CD4-positive, alpha-beta T cell treated with Interleukin-2 at 100 ng/mL for 4 hours (primary cell): Measurements from ENCODE around the gene TRIM3.

Experiments used
- DNase-seq: peaks from one replicate; pipeline ENCODE4 v3.0.0-alpha.2; 2020; ENCODE audit warnings: low spot score

The TRIM3 gene

DNA sequence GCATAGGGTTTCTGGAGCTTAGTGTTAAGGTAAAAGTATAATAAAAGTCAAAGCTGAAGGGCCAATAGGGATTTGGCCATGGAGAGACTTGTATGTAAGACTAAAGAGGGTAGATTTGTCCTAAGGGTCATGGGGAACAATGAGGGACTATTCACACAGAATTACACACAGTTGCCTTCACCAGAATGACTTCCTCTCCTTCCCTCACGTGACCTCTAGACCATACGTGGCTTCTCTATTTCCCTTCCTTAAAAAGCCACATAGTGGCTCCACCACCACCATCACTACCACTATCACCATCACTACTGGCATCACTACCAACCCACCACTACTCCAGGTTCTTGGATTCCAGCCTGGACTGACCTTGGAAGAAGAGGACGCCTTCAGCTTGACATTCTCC lies 35.7 kb downstream of the TRIM3 start:
- peak; percentile 13 for DNase-seq

DNA sequence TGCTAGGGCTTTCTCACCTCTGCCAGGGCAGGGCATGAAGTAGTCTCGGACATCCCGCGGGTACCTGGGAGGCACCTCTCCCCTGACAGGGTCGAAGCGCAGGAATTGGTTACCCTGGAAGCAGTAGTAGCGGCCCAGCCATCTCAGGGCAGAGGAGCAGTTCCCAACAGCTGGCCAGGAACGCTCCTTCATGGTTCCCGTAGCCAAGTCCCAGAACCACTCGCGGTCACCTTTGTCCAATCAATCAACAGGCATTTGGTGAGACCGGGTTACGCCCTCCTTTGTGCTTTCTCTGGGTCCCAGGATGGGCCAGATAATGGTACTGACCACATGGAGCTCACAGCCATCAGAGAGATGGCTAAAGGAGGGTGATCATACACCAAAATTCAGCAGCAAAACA lies 36.3 kb downstream of the TRIM3 start:
- no peak for DNase-seq

DNA sequence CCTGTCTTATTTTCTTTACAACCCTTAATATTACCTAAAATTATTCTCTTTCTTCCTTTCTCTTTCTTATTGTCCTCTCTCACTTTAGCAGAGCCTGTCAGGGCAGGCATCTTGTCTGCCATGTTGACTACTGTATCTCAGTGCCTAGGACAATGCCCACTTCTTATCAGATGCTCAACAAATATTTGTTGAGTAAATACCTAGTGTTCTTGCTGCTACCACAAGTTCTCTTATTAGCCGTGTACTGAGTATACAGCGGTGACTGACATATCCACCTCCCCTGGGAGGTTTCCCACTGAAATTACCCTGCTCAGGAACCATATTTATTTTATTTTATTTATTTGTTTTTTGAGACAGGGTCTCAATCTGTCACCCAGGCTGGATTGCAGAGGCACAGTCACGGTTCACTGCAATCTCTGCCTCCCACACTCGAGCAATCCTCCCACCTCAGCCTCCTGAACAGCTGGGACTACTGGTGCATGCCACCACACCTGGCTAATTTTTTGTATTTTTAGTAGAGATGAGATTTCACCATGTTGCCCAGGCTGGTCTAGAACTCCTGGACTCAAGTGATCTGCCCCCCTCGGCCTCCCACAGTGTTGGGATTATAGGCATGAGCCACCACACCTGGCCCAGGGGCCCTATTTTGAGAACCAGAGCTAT lies 39.6 kb downstream of the TRIM3 start:
- no peak for DNase-seq

DNA sequence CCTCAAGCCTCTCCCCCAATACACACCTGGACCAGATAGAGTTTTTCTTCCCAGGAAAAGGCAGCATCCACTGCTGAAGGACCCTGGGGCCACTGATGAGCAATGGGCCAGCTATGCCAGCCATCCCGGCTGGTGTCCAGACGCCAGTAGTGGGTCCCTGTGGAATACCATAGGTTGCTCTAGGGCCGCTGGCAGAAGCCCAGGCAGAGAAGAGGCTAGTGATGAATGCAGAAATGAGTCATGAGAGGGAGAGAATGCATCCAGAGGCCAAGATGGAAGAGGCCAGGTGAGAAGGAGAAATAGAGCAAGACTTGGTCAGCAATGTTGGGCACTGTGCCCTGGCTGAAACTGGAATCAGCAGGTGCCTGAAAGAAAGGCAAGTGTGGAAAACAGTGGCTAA lies 41.9 kb downstream of the TRIM3 start:
- DNase-seq, result no peak

DNA sequence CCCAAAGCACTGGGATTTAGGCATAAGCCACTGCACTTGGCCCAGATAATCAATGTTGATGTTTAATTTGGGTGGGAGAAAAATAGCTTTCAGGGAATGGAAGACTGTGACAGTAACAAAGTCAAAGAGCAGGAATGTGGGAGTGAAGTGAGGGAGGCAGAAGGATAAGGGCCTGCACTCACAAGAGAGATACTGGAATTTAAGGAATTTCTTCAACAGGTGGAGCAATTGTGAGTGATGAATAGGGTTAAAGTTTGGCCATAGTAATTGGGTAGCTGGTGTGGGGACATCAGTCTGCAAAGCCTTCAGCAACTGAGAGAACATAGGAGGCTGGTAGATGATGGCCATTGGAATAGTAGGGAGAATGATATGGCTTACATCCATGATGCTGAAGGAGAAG lies 46.2 kb downstream of the TRIM3 start:
- DNase-seq, result no peak

DNA sequence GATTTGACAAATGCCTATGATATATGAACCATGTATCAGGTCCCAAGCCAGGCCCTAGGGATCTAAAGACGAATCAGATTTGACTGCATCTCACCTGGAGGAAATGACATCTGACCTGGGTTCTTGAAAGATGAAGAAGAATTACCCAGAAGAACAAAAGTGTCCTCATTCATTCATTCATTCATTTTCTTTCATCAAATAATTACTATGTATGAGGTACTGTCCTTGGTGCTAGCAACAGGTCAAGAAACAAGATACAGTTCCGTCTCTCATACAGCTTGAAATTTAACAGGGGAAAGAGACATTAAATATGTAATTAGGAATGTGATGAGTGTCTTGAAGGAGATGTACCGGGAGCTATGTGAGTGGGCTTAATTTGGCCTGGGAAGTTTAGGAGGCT lies 53.1 kb downstream of the TRIM3 start:
- no peak for DNase-seq

DNA sequence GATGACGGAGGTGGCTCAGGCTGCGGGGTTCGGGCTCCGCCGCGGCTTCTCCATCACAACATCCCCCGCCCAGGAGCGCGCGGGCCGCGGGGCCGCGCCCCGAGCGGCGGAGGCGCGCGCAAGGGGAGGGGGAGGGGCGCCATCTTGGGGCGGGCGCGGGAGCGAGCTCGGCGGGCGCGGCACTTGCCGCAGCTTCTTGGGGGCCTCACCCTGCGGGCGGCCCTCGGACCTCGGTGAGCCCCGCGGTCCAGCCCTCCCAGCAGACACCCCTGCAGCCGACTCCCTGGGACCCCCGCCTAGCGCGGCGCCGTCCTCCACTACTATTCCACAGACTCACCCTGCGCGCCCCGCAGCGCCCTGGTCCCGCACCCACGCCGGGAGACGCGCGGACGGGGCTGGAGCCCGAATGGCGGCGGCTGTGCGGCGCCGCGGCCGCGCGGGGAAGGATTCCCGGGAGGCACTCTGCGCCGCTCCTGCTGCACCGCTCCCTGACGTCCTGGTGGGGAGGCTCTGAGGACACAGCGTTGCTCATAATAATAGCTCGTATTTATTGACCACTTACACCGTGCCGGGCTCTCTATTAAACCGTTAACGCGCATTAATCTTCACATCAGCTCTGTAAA lies 54.6 kb downstream of the TRIM3 start, which contains the start of gene APBB1:
Gene APBB1 (minus strand): TSS at position 86 of the 623 bp plus-strand sequence. CDS start 7,747 bp downstream, outside the sequence.
- DNase-seq, result peak; percentile 68

DNA sequence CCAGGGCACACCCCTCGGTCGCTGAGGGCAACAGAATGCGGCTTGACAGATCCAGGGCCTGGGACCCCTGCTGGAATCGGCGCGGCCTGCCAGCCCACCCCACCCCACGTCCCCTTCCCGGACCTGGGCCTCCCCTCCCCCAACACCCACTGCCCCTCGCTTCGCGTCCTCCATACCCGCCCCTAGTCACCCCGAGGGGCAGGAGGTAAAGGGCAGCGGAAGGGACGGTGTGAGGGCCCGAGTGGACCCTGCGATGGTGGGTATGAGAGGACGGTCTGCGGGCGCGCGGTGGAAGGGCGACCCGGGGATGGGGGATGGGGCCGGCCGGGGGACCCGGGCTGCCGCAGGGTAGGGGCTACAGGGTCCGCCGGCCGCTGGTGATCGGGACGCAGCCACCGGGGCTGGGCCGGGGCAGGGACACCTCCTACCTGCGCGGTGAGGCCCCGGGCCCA lies 55.2 kb downstream of the TRIM3 start:
- DNase-seq, result no peak

DNA sequence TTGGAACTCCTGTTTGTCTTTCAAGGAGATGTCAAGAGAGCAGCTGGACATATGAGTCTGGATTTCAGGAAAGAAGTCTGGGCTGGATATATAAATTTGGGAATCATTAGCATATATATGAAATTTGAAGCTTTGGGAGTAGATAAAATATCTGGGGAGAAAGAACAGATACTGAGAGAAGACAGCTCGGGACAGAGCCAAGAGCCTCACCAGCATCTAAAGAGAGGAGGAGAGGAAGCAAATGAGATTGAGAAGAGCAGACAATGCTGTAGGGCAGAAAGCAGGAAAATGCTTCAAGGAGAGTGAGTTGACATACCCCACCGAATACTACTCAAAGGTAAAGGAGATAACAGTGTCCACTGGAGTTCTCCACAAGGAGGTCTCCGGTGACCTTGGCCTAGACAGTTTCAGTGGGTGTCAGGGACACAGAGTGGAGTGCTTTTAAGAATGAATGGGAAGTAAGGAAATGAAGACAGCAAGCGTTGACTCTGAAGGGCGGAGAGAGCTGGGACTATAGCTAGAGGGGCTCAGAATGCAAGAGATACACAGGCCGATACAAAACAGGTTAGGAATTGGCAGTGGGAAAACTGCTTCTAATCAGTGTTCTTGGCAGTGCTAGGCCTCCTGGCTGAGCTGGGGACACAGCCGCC lies 55.7 kb downstream of the TRIM3 start:
- no peak for DNase-seq

DNA sequence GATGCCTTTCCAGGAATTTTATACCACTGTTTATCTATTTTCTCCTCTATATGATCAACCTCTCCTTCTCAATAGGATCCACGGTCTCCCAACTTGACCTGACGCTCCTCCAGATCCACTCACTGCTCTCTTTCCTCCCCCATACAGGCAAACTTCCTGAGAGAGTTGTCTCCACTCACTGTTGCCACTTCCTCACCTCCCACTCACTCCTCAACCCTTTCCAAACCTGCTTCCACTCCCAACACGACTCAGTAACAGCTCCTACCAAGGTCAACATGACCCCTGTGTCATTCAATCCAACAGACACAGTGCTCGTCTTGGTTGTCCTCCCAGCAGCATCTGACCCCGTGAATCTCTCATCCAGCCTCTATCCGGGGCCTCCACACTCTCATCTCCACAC lies 57.9 kb downstream of the TRIM3 start:
- DNase-seq, result no peak

DNA sequence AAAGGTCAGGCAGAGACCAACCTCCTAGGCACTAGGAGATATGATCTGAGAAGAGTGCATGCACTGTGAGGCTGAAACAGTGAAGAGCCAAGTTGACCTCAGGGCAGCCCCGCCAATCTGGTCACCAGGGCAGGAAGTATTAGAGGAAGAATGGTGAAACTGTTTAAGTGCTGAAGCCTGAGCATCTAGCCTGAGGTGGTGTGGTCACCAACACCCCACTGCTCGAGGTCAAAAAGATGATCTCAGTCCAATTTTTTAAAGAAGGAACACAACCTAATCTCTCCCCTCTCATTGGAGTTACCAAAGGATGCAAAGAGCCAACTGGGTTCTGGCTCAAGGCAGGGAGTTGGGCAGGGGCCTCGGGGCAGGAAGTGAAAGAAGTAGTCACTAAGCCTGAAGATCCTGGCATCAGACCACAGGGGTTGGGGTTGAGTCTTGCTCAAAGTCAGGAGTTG lies 58.8 kb downstream of the TRIM3 start:
- no peak for DNase-seq

DNA sequence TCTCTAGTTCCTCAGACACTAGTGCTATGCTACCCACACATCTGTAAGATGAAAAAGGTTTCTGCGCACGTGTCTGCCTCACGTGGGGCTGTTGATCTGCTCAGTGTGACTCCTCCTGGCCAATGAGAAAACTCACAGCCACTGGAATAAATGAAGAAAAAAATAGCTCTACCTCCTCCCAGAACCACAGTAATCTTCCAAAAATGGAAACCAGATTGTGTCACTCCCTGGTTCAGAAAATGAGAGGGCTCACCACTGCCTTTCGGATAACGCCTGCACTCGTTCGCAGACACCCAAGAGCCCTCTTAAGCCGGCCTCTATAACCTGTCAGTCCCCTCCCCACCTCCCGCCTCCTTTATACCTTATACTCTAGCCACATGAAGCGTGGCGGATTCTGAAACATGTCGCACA lies 59.9 kb downstream of the TRIM3 start:
- DNase-seq, result peak; percentile 55

DNA sequence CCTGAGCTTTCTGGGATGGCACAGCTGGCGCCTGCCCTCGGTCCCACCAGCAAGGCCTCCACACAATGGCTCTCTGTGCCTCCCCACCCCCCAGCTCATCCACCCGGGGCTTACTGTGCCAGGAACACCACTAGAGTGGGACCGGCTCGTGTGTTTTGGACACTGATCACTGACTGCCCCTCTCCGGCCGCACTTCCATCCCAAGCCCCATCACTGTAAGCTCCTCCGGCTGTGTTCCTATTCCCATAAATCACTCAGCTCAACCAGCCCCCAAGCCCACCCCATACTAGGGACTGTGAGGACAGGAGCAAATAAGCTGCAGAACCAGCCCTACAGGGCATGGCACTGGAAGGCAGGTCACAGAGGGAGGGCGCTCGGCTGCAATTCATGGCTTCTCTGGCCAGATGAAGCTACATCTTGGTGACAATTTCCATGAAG lies 62.1 kb downstream of the TRIM3 start:
- DNase-seq, result no peak

DNA sequence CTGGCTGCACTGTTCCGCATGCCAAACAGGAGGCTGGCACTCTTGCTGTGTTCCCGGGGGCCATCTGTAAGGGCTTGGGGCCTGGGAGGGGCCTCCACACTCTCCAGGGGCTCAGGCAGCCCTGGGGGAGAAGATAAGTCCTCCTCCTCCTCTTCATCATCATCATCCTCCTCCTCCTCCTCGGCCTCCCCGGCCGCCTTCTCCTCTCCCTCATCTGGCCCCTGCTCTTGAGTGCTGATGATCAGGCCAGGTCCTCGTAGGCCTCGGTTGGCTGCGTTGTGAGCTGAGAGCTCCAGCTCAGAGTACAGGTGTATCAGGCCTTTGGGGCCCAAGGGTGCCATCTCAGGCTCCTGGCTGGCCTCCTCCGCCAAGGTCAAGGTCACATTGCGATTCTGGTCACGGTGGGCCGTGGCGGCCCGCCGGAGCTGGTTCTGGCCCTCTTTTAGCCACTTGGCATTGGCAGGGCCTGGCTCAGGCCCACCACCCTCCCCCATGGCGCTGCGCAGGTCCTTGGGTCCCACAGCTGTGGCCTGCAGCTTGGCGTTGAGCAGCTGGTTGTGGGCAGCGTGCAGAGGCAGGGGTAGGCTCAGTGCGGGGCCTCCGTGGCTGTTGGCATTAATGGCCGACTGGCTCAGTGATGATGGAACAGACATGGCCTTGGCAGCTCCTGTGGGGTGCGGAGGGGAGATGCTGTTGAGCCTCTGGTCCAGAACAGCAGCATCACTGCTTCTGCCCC lies 62.9 kb downstream of the TRIM3 start:
- no peak for DNase-seq

DNA sequence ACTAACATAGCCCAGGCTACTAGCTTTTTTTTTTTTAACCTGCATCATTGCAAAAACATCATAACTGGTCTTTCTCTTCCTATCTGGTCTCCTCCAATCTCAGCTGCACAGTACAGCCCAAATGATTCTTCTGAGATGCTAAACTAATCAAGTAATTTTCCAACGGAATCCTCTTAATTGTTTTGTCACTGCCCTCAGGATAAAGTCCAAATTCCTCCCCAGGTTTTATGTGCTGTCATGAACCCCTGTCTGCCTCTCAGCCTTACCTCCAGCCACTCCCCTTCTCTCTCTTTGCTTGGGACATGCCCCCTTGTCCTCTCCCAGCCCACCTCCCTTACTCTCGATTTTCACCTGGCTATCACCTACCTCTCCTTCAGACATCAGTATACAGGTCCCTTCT lies 67.4 kb downstream of the TRIM3 start:
- no peak for DNase-seq

DNA sequence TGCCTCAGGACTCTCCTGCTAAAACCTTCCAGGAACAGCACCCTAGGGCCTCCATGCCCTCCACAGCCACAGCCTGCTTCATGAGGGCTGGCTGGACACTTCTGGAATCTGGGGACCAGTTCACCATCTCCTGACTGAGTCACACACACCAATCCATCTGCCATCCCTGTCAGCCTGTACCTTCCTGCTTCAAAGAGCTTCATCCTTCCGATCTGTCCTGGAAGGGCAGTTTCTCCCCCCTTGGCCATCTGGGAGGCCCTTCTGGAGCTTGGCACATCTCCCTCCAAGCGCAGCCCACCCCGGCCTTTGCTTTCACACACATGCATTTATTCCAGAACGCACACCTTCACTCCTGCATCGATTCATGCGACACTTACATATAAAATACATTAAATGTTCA lies 67.9 kb downstream of the TRIM3 start:
- no peak for DNase-seq

DNA sequence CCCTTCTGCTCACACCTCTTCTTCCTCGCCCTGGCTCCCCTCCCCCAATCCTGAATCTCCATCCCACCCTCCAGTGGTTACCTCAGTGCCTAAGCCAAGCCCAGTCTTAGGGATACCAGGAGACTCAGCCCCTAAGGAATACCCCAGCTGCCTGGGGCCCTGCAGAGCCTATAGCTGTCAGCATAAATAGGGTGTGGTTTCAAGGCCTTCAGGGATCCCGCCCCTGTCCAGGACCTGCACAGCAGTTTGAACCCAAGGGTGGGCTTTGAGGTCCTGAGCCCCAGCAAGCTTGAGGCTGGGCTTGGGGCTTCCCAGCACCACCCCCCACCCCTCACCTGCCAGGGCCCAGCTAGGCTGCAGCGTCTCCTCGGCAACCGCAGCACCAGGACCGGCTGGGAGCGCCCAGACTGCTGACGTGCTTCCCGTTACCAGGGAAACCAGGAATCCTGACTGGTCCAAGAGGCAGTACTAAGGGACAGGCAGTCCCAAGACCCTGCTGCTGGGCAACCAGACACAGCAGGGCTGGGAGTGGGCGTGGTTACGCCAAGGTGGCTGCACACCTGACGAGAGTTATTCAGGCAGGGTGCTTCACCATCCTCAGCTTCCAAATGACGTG lies 68.6 kb downstream of the TRIM3 start:
- no peak for DNase-seq

DNA sequence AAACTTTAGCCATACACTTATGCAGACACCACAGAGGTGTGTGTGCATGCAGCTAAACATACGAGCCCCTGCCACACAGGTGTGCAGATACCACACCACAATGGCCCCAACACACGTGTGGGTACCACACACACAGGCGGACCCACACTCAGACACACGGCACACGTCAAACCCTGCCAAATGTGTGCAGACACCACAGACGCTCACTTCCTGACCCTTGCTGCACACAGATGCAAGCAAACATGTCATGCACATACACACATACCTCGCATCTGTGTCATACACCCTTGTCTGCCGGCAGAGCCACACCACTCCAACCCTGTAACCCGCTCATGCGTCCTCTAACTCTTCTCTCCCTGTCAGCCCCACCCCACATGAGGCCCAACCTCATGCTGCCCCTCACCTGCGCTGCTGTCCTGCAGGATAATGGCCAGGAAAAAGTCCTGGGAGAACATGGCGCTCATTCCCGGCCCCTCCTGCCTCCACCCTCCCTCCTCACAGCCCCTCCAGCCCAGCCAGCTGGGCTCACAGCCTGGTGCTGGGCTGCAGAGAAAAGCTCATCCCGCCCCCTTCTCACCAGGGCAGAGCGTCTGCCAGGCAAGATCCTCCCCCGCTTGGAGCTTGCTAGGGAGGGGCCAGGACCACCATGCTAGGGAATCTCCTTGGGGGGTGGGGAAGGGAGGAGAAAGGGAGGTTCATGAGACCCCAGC lies 69.2 kb downstream of the TRIM3 start:
- peak; percentile 38 for DNase-seq

DNA sequence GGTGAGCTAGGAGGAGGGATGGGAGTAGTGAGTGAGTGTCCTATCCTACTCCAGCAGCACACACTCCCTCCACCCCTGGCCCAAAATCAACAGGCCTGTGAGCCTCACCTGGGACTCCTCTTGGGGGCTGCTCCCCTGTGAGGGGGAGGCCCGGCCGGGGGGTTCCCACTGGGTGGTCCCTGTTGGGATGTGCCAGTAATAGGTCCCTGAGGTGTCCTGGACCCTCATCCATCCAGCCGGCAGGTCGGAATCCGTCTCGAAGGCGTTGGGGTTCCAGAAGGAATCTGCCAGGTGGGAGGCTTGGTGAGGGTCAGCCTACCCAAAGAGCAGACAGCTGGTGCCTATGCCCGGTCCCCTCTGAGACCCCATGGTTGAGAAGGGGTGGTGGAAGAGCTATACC lies 70.2 kb downstream of the TRIM3 start:
- no peak for DNase-seq

DNA sequence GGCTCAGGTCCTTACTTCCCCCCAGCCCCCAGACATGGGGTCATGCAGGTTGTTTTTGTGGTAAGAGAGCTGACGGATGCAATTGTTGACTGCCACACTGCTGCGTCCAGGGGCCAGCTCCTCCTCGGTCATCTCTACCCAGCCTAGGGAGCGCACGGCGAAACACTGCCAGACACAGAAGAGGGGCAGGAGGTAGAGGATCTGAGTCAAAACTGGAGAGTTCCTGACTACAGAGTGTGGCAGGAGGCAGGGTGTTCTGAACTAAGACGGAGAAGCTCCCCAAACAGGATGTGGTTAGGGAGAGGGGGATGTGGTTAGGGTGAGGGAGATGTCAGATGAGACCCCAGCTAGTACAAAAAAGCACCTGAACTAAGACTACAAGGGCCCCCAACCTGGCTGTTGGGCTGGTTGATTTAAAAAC lies 71.2 kb downstream of the TRIM3 start:
- peak; percentile 80 for DNase-seq

DNA sequence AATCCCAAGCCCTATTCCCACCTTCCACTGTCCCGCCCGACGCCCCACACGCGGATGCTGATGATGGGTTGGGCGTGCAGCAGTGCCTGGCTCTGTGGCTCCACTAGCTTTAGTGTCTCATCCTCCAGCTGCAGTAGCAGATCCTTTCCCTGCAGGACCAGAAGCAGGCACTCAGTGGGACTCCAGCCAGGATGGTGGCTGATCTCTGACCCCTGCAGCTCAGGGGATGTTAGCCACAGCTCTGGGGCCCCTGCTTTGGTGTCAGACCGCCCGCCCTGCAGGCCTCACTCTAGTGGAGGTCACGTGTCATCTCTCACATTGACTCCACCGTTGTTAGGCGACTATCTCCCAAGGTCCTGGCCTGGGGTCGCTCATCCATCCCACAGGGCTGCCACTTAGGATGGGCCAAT lies 71.7 kb downstream of the TRIM3 start:
- no peak for DNase-seq
